ENCODE results near the gene IL9R. TPM values are rescaled to one million over a fixed set of nuclear protein-coding genes. Genes with fewer than 3 reads are reported as not detected.

Gene IL9R
- total RNA-seq, 2 donors from 2014 or later, result 0.31 to 0.62 TPM

DNA sequence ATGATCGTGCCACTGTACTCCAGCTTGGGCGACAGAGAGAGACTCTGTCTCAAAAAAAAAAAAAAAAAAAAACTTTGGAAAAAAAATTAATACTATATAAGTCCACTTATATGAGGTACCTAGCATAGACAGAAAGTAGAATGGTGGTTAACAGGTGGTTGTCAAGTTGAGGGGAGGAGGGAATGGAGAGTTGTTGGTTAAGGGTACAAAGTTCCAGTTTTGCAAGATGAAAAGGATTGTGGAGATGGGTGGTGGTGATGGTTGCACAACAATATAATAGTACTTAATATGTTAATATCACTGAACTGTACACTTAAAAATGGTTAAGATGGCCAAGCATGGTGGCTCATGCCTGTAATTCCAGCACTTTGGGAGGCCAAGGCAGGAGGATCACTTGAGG is 4.1 kb upstream of the IL9R start:
- Histone ChIP-seq H3K4me1 (ENCODE audit: control insufficient read depth, insufficient read depth, low read length) (no peaks in the 10 kb centered on the region), H3K4me3 (ENCODE audit: low read length) (no peak overlapping the region), H3K9me3 (ENCODE audit: control insufficient read depth, low read length) (peaks cover 48% of the 10 kb centered on the region), H3K36me3 (ENCODE audit: control insufficient read depth, insufficient read depth, low read length) (no peaks in the 10 kb centered on the region), H3K27me3 (ENCODE audit: control insufficient read depth, insufficient read depth, low read length, poor library complexity, severe bottlenecking) (no peaks in the 10 kb centered on the region), H3K9ac (ENCODE audit: extremely low read depth, low read length, poor library complexity, severe bottlenecking) (no peak overlapping the region), H3K27ac (ENCODE audit: low read depth, low read length) (no peak overlapping the region)
- no peak for DNase-seq
- WGBS, 2 experiments (ENCODE audit: insufficient coverage in 1 of 2, insufficient read length in 1 of 2), result 100% methylated on average over 1 of the region's 2 CpGs; no CpG with 5 or more reads in 1 of the 2 experiments
- Mint-ChIP-seq H3K4me3 (no peak overlapping the region), H3K27me3 (ENCODE audit: insufficient read depth) (no peaks in the 10 kb centered on the region), H3K4me1 (no peaks in the 10 kb centered on the region), H3K9me3 (peaks cover 64% of the 10 kb centered on the region), H3K27ac (no peak overlapping the region), H3K36me3 (ENCODE audit: low read depth) (no peaks in the 10 kb centered on the region)
- TF ChIP-seq CTCF (conservative IDR thresholded peaks at IDR 0.05), result no peak

- Histone ChIP-seq H3K36me3 (ENCODE audit: control insufficient read depth, insufficient read depth, low read length) (no peaks in the 10 kb centered on the region), H3K27ac (ENCODE audit: low read depth, low read length) (no peak overlapping the region), H3K9me3 (ENCODE audit: control insufficient read depth, low read length) (peaks cover 41% of the 10 kb centered on the region), H3K4me1 (ENCODE audit: control insufficient read depth, insufficient read depth, low read length) (no peaks in the 10 kb centered on the region), H3K4me3 (ENCODE audit: low read length) (no peak overlapping the region), H3K9ac (ENCODE audit: extremely low read depth, low read length, poor library complexity, severe bottlenecking) (no peak overlapping the region), H3K27me3 (ENCODE audit: control insufficient read depth, insufficient read depth, low read length, poor library complexity, severe bottlenecking) (no peaks in the 10 kb centered on the region)
- TF ChIP-seq CTCF (conservative IDR thresholded peaks at IDR 0.05), result no peak
- DNase-seq, result no peak
- Mint-ChIP-seq H3K4me1 (no peaks in the 10 kb centered on the region), H3K27me3 (ENCODE audit: insufficient read depth) (no peaks in the 10 kb centered on the region), H3K36me3 (ENCODE audit: low read depth) (no peaks in the 10 kb centered on the region), H3K27ac (no peak overlapping the region), H3K4me3 (no peak overlapping the region), H3K9me3 (peaks cover 63% of the 10 kb centered on the region)
These were observed 2.1 kb upstream of the IL9R start for GRCh38 chrX:155995321-155995875.

- no peaks in the 10 kb centered on the region for H3K36me3 Mint-ChIP-seq (ENCODE audit: low read depth)
- no peak overlapping the region for H3K27ac Mint-ChIP-seq
- WGBS, 2 experiments (ENCODE audit: insufficient coverage in 1 of 2, insufficient read length in 1 of 2), result 66% methylated on average over 1 of the region's 1 CpG; no CpG with 5 or more reads in 1 of the 2 experiments
These were observed 620 bp downstream of the IL9R start for GRCh38 chrX:155998116-155998515.

More at GRCh38 chrX:155998116-155998515, 620 bp downstream of the IL9R start:
- peaks cover 30% of the 10 kb centered on the region for H3K9me3 ChIP-seq (ENCODE audit: control insufficient read depth, low read length)
- H3K9ac ChIP-seq (ENCODE audit: extremely low read depth, low read length, poor library complexity, severe bottlenecking), result no peak overlapping the region
- no peak overlapping the region for H3K27ac ChIP-seq (ENCODE audit: low read depth, low read length)
- Mint-ChIP-seq H3K27me3 (ENCODE audit: insufficient read depth) (no peaks in the 10 kb centered on the region), H3K4me3 (no peak overlapping the region), H3K9me3 (peaks cover 75% of the 10 kb centered on the region), H3K4me1 (no peaks in the 10 kb centered on the region)
- no peaks in the 10 kb centered on the region for H3K36me3 ChIP-seq (ENCODE audit: control insufficient read depth, insufficient read depth, low read length)
- H3K27me3 ChIP-seq (ENCODE audit: control insufficient read depth, insufficient read depth, low read length, poor library complexity, severe bottlenecking), result no peaks in the 10 kb centered on the region
- no peak overlapping the region for H3K4me3 ChIP-seq (ENCODE audit: low read length)
- no peaks in the 10 kb centered on the region for H3K4me1 ChIP-seq (ENCODE audit: control insufficient read depth, insufficient read depth, low read length)
- DNase-seq, result no peak
- no peak for TF ChIP-seq CTCF (conservative IDR thresholded peaks at IDR 0.05)

All from endodermal cell (in vitro differentiated cells).